Type B pancreatic cell (in vitro differentiated cells): Measurements from ENCODE around the gene DIRAS1. TPM values are rescaled to one million over a fixed set of nuclear protein-coding genes. Genes with fewer than 3 reads are reported as not detected.

Experiments used
- DNase-seq: peaks from one replicate; pipeline ENCODE4 v3.0.0; 2021; ENCODE audit warnings: mixed read lengths; ENCODE audit not compliant: unreplicated experiment; ENCODE audit errors: extremely low spot score
- H3K27ac Mint-ChIP-seq: 2 replicates; pipeline ENCODE4 v1.8.0; 2021; ENCODE audit warnings: mild to moderate bottlenecking, mixed read lengths
- H3K27me3 Mint-ChIP-seq: 2 replicates; pipeline ENCODE4 v1.8.0; 2021; ENCODE audit warnings: mixed read lengths
- H3K36me3 Mint-ChIP-seq: 2 replicates; pipeline ENCODE4 v1.8.0; 2021; ENCODE audit warnings: mixed read lengths
- H3K4me1 Mint-ChIP-seq: one replicate; pipeline ENCODE4 v1.8.0; 2021; ENCODE audit warnings: mixed read lengths; ENCODE audit not compliant: unreplicated experiment
- H3K4me3 Mint-ChIP-seq: 2 replicates; pipeline ENCODE4 v1.8.0; 2021; ENCODE audit warnings: mild to moderate bottlenecking, mixed read lengths
- H3K9me3 Mint-ChIP-seq: 2 replicates; pipeline ENCODE4 v1.8.0; 2021; ENCODE audit warnings: mixed read lengths
- total RNA-seq: library from RNA; stranded (reverse); gene quantifications from 2 replicates; pipeline ENCODE4 v1.2.1, GENCODE V29; 2021; ENCODE audit warnings: low replicate concordance
- TF ChIP-seq, protein P1 (sequence below): fragments of 200-600 bp; sonication (generic); conservative IDR thresholded peaks from 2 replicates; pipeline ENCODE4 v1.5.0; 2021; ENCODE audit warnings: antibody characterized with exemption, mild to moderate bottlenecking

DIRAS1 gene
- total RNA-seq, 1 donor from 2014 or later = 10.4 TPM

DNA sequence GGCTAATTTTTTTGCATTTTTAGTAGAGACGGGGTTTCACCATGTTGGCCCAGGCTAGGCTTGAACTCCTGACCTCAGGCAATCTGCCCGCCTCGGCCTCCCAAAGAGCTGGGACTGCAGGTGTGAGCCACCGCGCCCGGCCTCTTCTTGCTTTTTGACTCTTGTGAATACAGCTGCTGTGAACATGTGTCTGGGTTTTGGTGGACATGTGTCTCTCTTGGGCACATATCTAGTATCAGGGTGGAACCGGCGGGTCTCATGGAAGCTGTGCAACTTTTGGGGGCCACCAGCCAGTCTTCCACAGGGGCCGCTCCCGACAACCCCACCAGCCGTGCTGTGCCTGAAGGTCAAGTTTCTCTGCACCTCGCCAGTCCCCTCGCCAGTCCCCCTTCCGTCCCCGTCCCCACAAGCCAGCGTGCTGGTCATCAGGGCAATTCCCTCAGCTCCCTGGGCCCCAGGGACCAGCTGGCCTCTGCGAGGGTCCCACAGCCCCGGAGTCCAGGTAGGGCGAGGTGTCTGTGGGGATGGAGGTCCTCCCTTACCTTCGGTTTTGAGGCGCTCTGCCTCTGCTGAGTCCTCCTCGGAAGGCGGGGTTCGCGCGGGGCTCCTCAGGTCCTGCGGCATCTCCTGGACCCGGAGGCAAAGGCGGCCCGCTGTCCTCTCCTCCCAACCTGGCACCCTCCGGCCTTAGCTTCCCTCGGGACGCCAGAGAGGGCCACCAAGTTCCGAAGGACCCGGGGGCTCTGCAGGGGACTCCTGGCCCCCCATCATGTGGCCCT is 45.6 kb upstream of the DIRAS1 start:
- no peak overlapping the region for H3K27ac Mint-ChIP-seq
- TF ChIP-seq, protein P1, sequence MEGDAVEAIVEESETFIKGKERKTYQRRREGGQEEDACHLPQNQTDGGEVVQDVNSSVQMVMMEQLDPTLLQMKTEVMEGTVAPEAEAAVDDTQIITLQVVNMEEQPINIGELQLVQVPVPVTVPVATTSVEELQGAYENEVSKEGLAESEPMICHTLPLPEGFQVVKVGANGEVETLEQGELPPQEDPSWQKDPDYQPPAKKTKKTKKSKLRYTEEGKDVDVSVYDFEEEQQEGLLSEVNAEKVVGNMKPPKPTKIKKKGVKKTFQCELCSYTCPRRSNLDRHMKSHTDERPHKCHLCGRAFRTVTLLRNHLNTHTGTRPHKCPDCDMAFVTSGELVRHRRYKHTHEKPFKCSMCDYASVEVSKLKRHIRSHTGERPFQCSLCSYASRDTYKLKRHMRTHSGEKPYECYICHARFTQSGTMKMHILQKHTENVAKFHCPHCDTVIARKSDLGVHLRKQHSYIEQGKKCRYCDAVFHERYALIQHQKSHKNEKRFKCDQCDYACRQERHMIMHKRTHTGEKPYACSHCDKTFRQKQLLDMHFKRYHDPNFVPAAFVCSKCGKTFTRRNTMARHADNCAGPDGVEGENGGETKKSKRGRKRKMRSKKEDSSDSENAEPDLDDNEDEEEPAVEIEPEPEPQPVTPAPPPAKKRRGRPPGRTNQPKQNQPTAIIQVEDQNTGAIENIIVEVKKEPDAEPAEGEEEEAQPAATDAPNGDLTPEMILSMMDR = no peak
- no peak for DNase-seq
- no peaks in the 10 kb centered on the region for H3K9me3 Mint-ChIP-seq
- H3K4me1 Mint-ChIP-seq = no peaks in the 10 kb centered on the region
- no peak overlapping the region for H3K4me3 Mint-ChIP-seq
- no peaks in the 10 kb centered on the region for H3K27me3 Mint-ChIP-seq
- no peaks in the 10 kb centered on the region for H3K36me3 Mint-ChIP-seq

- Mint-ChIP-seq H3K4me3 (no peak overlapping the region), H3K27me3 (no peaks in the 10 kb centered on the region), H3K9me3 (no peaks in the 10 kb centered on the region), H3K4me1 (no peaks in the 10 kb centered on the region), H3K36me3 (no peaks in the 10 kb centered on the region), H3K27ac (no peak overlapping the region)
- DNase-seq = no peak
- TF ChIP-seq, protein P1 = no peak
These were observed 44.2 kb upstream of the DIRAS1 start for GRCh38 chr19:2765376-2765775.

DNA sequence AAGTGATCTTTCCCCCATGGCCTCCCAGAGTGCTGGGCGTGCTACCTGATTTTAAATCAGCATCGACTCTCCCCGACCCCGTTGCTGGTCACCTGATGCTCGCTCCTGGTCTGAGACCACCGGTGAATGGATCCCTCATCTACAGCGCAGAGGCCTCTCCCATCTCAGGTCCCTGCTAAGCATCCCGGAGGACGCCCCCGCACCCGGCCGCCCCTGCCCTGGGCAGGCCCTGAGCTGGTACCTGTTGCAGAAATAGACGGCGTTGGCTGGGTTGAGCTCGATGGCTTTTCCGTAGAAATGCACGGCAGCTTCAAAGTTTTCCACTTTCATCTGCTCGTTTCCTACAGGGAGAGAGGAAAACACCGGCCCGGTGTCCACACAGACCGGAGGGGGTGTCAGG is 43.8 kb upstream of the DIRAS1 start:
- Mint-ChIP-seq H3K36me3 (no peaks in the 10 kb centered on the region), H3K4me3 (no peak overlapping the region), H3K9me3 (no peaks in the 10 kb centered on the region), H3K27me3 (no peaks in the 10 kb centered on the region), H3K4me1 (no peaks in the 10 kb centered on the region), H3K27ac (no peak overlapping the region)
- TF ChIP-seq, protein P1 = no peak
- no peak for DNase-seq

DNA sequence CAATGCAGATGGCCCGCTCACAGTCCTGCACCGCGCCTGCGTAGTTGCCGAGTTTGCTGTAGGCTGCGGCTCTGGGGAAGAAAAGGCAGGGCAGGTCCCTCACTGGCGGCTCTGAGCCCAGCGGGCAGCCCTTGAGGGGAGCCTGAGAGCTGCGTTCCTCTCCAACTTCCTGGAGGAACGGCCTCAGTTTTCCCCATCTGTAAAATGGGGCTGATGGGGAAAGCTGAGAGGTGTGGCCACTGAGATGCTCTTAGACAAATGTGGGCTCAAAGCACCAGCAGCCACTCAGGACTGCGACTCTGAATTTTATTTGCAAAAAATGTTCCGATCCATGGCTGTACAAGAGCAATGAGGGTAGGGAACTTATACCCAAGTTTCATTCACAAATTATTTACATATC is 42.5 kb upstream of the DIRAS1 start:
- TF ChIP-seq, protein P1 = no peak
- Mint-ChIP-seq H3K9me3 (no peaks in the 10 kb centered on the region), H3K27me3 (no peaks in the 10 kb centered on the region), H3K36me3 (no peaks in the 10 kb centered on the region), H3K27ac (no peak overlapping the region), H3K4me1 (no peaks in the 10 kb centered on the region), H3K4me3 (no peak overlapping the region)
- no peak for DNase-seq

DNA sequence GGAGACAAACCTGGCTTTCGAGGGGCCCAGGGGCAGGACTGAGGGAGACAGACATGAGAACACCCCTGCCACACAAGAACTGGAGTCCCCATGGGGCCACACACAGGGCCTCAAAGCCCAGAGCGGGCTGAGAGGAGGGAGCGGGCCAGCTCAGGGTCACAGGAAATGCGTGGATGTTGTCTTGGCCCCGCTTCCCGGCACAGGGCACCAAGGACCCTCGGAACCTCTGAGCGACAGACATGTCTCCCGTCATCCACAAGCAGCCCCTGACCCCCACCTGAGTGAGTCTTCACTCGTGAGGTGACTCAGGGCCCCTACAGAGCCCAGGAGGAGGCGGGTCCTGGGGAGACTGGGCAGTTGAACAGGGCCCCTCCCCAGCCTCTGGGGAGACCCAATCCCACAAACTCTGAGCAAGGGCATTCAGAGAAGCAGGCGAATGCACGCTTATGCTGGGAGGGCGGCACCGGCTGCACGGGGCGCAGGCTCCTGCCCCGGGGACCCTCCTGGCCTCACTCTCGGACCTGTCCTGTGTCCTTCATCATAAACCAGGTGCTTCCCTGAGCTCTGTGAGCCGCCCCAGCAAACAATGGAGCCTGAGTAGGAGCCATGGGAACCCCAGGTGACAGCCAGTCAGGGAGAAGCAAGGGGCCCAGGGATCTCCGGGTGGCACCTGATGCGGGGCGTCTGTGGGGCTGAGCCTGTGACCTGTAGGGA is 41.8 kb upstream of the DIRAS1 start:
- DNase-seq = no peak
- no peaks in the 10 kb centered on the region for H3K4me1 Mint-ChIP-seq
- TF ChIP-seq, protein P1 = no peak
- H3K27ac Mint-ChIP-seq = no peak overlapping the region
- H3K27me3 Mint-ChIP-seq = no peaks in the 10 kb centered on the region
- H3K4me3 Mint-ChIP-seq = no peak overlapping the region
- H3K9me3 Mint-ChIP-seq = no peaks in the 10 kb centered on the region
- H3K36me3 Mint-ChIP-seq = no peaks in the 10 kb centered on the region
